ENCODE measurements around the gene CDH4. TPM values are rescaled to one million over a fixed set of nuclear protein-coding genes. Genes with fewer than 3 reads are reported as not detected.
A peak's percentile ranks its signal among the peaks of the same experiment; 100 is the strongest.

CDH4 gene
- total and polyA plus RNA-seq, 8 donors: under 0.01 to 2.2 (median 0.11) TPM; not detected in 2

GRCh38 chr20:61951695-61952533 lies 699.9 kb downstream of the CDH4 start:
- peak in 1 of 2 donors; percentile 86 for DNase-seq
- no peak overlapping the region for H3K4me3 ChIP-seq
- H3K36me3 ChIP-seq: no peaks in the 10 kb centered on the region
- intact Hi-C loops (cut with DNase I; ENCODE audit: low total_unique reads): no loop called here
- peaks cover 0 to 9% (median 7%) of the 10 kb centered on the region in 4 donors for H3K4me1 ChIP-seq
- H3K27me3 ChIP-seq: peaks cover 0 to 39% (median 16%) of the 10 kb centered on the region in 3 donors
- no peak overlapping the region for H3K27ac ChIP-seq
- H3K9me3 ChIP-seq: no peaks in the 10 kb centered on the region
- no peak for TF ChIP-seq CTCF (IDR thresholded peaks at IDR 0.05)
- TF ChIP-seq POLR2A (IDR thresholded peaks at IDR 0.05): no peak
- TF ChIP-seq EP300 (IDR thresholded peaks at IDR 0.05): no peak
- no peak for TF ChIP-seq POLR2AphosphoS5 (IDR thresholded peaks at IDR 0.05)
- 28 to 40% (median 31%) methylated on average over 18 to 22 of the region's 22 CpGs for WGBS, 5 donors

- H3K4me1 ChIP-seq: peaks cover 0 to 15% (median 9%) of the 10 kb centered on the region in 4 donors
- DNase-seq: no peak
- TF ChIP-seq EP300 (IDR thresholded peaks at IDR 0.05): no peak
- TF ChIP-seq POLR2AphosphoS5 (IDR thresholded peaks at IDR 0.05): no peak
- no peak for TF ChIP-seq POLR2A (IDR thresholded peaks at IDR 0.05)
- no peak for TF ChIP-seq CTCF (IDR thresholded peaks at IDR 0.05)
- H3K27me3 ChIP-seq: peaks cover 0 to 39% (median 16%) of the 10 kb centered on the region in 3 donors
- no peak overlapping the region for H3K4me3 ChIP-seq
- H3K27ac ChIP-seq: no peak overlapping the region
- intact Hi-C loops (cut with DNase I; ENCODE audit: low total_unique reads): no loop called here
- H3K36me3 ChIP-seq: no peaks in the 10 kb centered on the region
- 80 to 88% (median 82%) methylated on average over 12 to 20 of the region's 20 CpGs for WGBS, 5 donors
- H3K9me3 ChIP-seq: no peaks in the 10 kb centered on the region
These were observed 701.3 kb downstream of the CDH4 start for GRCh38 chr20:61953037-61954021.

GRCh38 chr20:61954276-61955021 lies 702.4 kb downstream of the CDH4 start:
- no peaks in the 10 kb centered on the region for H3K36me3 ChIP-seq
- 48 to 66% (median 57%) methylated on average over 15 to 16 of the region's 16 CpGs for WGBS, 5 donors
- DNase-seq: no peak
- no peak overlapping the region for H3K4me3 ChIP-seq
- peaks cover 0 to 39% (median 16%) of the 10 kb centered on the region in 3 donors for H3K27me3 ChIP-seq
- H3K27ac ChIP-seq: no peak overlapping the region
- peaks cover 0 to 15% (median 9%) of the 10 kb centered on the region in 4 donors for H3K4me1 ChIP-seq
- intact Hi-C loops (cut with DNase I; ENCODE audit: low total_unique reads): no loop called here
- no peaks in the 10 kb centered on the region for H3K9me3 ChIP-seq
- TF ChIP-seq CTCF (IDR thresholded peaks at IDR 0.05): no peak
- no peak for TF ChIP-seq POLR2A (IDR thresholded peaks at IDR 0.05)
- TF ChIP-seq EP300 (IDR thresholded peaks at IDR 0.05): no peak
- TF ChIP-seq POLR2AphosphoS5 (IDR thresholded peaks at IDR 0.05): no peak
